Esophagus muscularis mucosa (tissue), 4 donors: ENCODE data around the gene GLTPD2. TPM values are rescaled to one million over a fixed set of nuclear protein-coding genes. Genes with fewer than 3 reads are reported as not detected.

Experiments
- DNase-seq: peaks from one replicate; pipeline ENCODE4 v3.0.0-alpha.2; 2017; ENCODE audit errors: extremely low spot score
- H3K27ac ChIP-seq, 4 donors: fragments of 200-600 bp; sonication (generic); replicated peaks in 1 of 4; 1 replicate in 3 of 4; 2 replicates in 1 of 4; pipeline ENCODE4 v1.5.1; 2016 to 2019; ENCODE audit warnings: mild to moderate bottlenecking in 1 of 4
- H3K27me3 ChIP-seq, 4 donors: fragments of 200-600 bp; sonication (generic); one replicate each; pipeline versions ENCODE4 v1.5.1 to v1.6.0; 2016 to 2019
- H3K36me3 ChIP-seq, 4 donors: fragments of 200-600 bp; sonication (generic); one replicate each; pipeline ENCODE4 v1.5.1; 2016 to 2019
- H3K4me1 ChIP-seq, 4 donors: fragments of 200-600 bp; sonication (generic); one replicate each; pipeline ENCODE4 v1.5.1; 2016 to 2019
- H3K4me3 ChIP-seq, 4 donors: fragments of 200-600 bp; sonication (generic); 1 replicate in 2 of 4; 2 replicates in 2 of 4; pipeline ENCODE4 v1.5.1; 2016 to 2019; ENCODE audit warnings: mild to moderate bottlenecking in 4 of 4, moderate library complexity in 1 of 4
- H3K9me3 ChIP-seq, 4 donors: fragments of 200-600 bp; sonication (generic); 1 replicate in 3 of 4; 2 replicates in 1 of 4; pipeline ENCODE4 v1.5.1; 2016 to 2019
- CTCF ChIP-seq, 3 experiments: fragments of 200-600 bp in 2 of 3; fragments of 450-650 bp in 1 of 3; sonication (generic) in 2 of 3; IDR thresholded peaks; one replicate each; pipeline ENCODE4 v1.5.1; 2017 to 2019; ENCODE audit warnings: antibody characterized with exemption in 3 of 3, mild to moderate bottlenecking in 2 of 3, moderate library complexity in 1 of 3
- EP300 ChIP-seq: sonication (generic); formaldehyde crosslinking; IDR thresholded peaks from one replicate; pipeline ENCODE4 v1.6.1; 2017; ENCODE audit warnings: antibody characterized with exemption
- POLR2A ChIP-seq: fragments of 450-650 bp; IDR thresholded peaks from one replicate; pipeline ENCODE4 v1.6.1; 2017; ENCODE audit warnings: antibody characterized with exemption, moderate library complexity, mild to moderate bottlenecking, low read depth
- POLR2AphosphoS5 ChIP-seq, 2 donors: sonication (generic); formaldehyde crosslinking; IDR thresholded peaks; one replicate each; pipeline ENCODE4 v1.6.1; 2017; ENCODE audit warnings: antibody characterized with exemption in 2 of 2
- WGBS: methylation state at CpG from one replicate; pipeline ENCODE4 v1.1.5; 2018; 5-methylcytosine and 5-hydroxymethylcytosine counted together
- intact Hi-C: fragments of 100-400 bp; cut with DNase I; formaldehyde crosslinking; loops from one replicate; pipeline ENCODE4 v1.15.1; 2023
- total RNA-seq, 4 donors: library from RNA; depleted of rRNA; stranded (reverse); fragments of >200 nt; gene quantifications; one replicate each; pipeline versions ENCODE4 v1.1.0 to v1.2.1, GENCODE V29; 2016

GLTPD2 gene
- total RNA-seq, 4 donors from 2014 or later = not detected

- H3K27me3 ChIP-seq = peaks cover 0 to 3% (median under 1%) of the 10 kb centered on the region in 4 donors
- H3K4me1 ChIP-seq = peaks cover 30 to 44% (median 40%) of the 10 kb centered on the region in 4 donors
- H3K9me3 ChIP-seq = no peaks in the 10 kb centered on the region
- 49% methylated on average over 7 of the region's 7 CpGs for WGBS
- no peaks in the 10 kb centered on the region for H3K36me3 ChIP-seq
- TF ChIP-seq POLR2AphosphoS5 (IDR thresholded peaks at IDR 0.05) = no peak
- no peak for TF ChIP-seq EP300
- no peak for TF ChIP-seq CTCF (IDR thresholded peaks at IDR 0.05)
- TF ChIP-seq POLR2A = no peak
- intact Hi-C loops = no loop called here
- peak overlapping the region; percentile 94 to 98 (median 98) for H3K27ac ChIP-seq
- peak overlapping the region; percentile 71 to 84 (median 74) for H3K4me3 ChIP-seq
- DNase-seq = no peak
Observed at GRCh38 chr17:4790705-4791088, 1.9 kb downstream of the GLTPD2 start.

- H3K27me3 ChIP-seq = no peaks in the 10 kb centered on the region
- intact Hi-C loops = no loop called here
- DNase-seq = no peak
- no peaks in the 10 kb centered on the region for H3K9me3 ChIP-seq
- 92% methylated on average over 1 of the region's 1 CpG for WGBS
- H3K27ac ChIP-seq = peak overlapping the region; percentile 77 to 88 (median 83)
- TF ChIP-seq POLR2A = no peak
- no peak for TF ChIP-seq EP300
- no peak for TF ChIP-seq CTCF (IDR thresholded peaks at IDR 0.05)
- no peak for TF ChIP-seq POLR2AphosphoS5 (IDR thresholded peaks at IDR 0.05)
- peaks cover 15 to 23% (median 19%) of the 10 kb centered on the region in 4 donors for H3K4me1 ChIP-seq
- H3K4me3 ChIP-seq = peak overlapping the region in 1 of 4 donors; percentile 94
- H3K36me3 ChIP-seq = peaks cover 12 to 27% (median 25%) of the 10 kb centered on the region in 4 donors
Observed at GRCh38 chr17:4795168-4795567, 6.4 kb downstream of the GLTPD2 start.

- H3K27me3 ChIP-seq = no peaks in the 10 kb centered on the region
- H3K4me1 ChIP-seq = peaks cover 11 to 18% (median 14%) of the 10 kb centered on the region in 4 donors
- 0% methylated on average over 7 of the region's 7 CpGs for WGBS
- H3K4me3 ChIP-seq = peak overlapping the region; percentile 75 to 94 (median 82)
- no peaks in the 10 kb centered on the region for H3K9me3 ChIP-seq
- DNase-seq = no peak
- no peak for TF ChIP-seq POLR2A
- no peak for TF ChIP-seq POLR2AphosphoS5 (IDR thresholded peaks at IDR 0.05)
- no peak for TF ChIP-seq EP300
- no peak for TF ChIP-seq CTCF (IDR thresholded peaks at IDR 0.05)
- peaks cover 12 to 27% (median 25%) of the 10 kb centered on the region in 4 donors for H3K36me3 ChIP-seq
- intact Hi-C loops = no loop called here
- H3K27ac ChIP-seq = peak overlapping the region; percentile 77 to 88 (median 83)
Observed at GRCh38 chr17:4796552-4796920, 7.8 kb downstream of the GLTPD2 start.

- Histone ChIP-seq H3K4me3 (no peak overlapping the region), H3K27ac (no peak overlapping the region), H3K27me3 (no peaks in the 10 kb centered on the region), H3K36me3 (peaks cover 12 to 27% (median 25%) of the 10 kb centered on the region in 4 donors), H3K9me3 (no peaks in the 10 kb centered on the region), H3K4me1 (peaks cover 9 to 16% (median 13%) of the 10 kb centered on the region in 4 donors)
- 88% methylated on average over 10 of the region's 10 CpGs for WGBS
- intact Hi-C loops = no loop called here
- TF ChIP-seq POLR2AphosphoS5 (IDR thresholded peaks at IDR 0.05) (no peak), EP300 (no peak), CTCF (IDR thresholded peaks at IDR 0.05) (no peak), POLR2A (no peak)
- DNase-seq = no peak
Observed at GRCh38 chr17:4800462-4801196, 11.9 kb downstream of the GLTPD2 start.
